Cardiac ventricle fibroblast (primary cell): ENCODE measurements around the gene NCMAP. TPM values are rescaled to one million over a fixed set of nuclear protein-coding genes. Genes with fewer than 3 reads are reported as not detected.

Experiments used
- total RNA-seq: library from RNA; depleted of rRNA; stranded (reverse); fragments of >200 nt; gene quantifications from 2 replicates; pipeline ENCODE4 v1.2.3, GENCODE V29; 2015

The NCMAP gene, protein sequence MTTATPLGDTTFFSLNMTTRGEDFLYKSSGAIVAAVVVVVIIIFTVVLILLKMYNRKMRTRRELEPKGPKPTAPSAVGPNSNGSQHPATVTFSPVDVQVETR
- not detected in 2 replicates for total RNA-seq

DNA sequence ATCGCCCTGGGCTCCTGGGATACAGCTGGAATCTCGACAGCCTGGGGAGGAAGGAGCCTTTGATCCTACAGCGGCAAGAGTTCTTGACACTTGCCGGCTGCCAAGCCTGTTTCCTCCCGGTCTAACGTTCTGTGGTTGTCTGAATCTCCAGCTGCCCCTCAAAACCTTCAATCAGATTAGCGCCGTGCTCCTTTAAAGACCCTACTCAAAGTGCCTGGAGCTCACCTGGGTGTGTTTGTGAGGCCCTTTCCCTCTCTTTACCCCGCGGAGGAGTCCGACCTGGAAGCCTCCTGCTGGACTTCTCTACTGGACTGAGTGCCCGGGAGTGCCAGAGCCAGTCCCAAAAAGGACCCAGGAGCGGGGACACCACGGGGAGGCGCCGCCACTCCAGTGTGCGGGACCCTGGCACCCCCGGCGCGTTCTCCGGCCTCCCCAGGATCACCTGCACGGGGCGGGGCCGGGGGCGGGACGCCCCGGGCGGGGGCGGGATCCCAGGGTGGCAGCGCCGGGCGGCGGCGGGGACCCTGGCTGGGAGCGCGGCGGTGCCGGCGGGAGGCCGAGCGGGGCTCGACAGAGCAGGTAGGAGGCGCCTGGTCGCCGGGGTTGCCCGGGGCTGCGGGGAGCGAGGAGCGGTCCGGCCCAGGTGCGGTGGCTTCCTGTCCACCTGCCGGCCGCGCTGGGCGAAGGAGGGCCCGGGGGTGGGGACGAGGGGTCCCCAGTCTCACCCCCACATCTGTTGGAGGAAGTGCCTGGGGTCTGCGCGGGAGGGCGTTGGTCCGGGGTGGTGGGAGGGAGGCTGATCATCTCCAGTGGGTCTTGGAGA, at the start of gene NCMAP:
TSS of gene NCMAP (plus strand) at position 497 of the 823 bp plus-strand sequence. CDS start 39,344 bp downstream, outside the sequence.

DNA sequence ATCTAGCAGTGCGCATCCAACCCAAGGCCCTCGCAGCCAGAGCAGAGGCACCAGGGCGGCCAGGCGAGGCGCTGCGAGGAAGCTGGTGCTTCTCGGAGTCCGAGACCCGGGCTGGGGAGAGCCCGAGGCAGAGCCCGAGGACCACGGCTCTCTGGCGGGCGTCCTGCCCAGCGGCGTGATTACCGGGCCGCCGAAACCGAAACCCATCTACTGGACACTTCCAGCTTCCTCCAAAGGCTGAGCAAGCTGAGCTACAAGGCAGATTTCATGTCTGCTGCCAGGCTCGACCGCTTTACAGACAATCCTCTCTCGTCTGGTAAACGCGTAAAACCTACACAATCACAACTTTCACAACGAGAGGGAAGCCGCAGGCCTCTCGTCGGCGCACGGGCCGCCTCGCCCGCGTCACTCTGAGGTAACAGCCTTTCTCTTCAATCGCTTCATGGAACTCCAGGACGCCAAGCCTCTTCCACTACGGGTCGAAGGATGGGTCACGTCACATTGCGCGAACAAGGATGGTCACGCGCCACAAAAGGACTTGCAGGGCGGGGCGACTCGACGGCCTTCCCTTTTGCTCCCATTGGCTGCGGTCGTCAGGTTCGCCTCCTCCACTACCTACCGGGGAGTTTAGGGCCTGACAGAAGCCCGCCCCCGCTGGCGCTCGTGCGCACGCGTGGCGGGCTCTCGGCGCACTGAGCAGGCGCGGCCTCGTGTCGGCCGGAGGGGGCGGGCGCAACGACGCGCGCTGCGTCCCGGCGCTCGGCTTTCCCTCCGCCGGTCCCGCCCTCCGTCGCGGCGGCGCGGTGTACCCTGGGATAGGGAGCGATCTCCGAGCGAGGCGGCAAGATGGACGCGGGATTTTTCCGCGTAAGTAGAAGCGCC, 86.8 kb downstream of the NCMAP start, which contains the start of gene SRRM1:
TSS of gene SRRM1 (plus strand) at position 822 of the 882 bp plus-strand sequence. CDS start at position 847, 25 bp downstream.

Other genes starting within 250 kb of the NCMAP start
- gene GRHL3, start 236.7 kb upstream of the NCMAP start, total RNA-seq, result 0.05 TPM in 1 of 2 replicates, not detected in the other
- 0.44 and 4.9 TPM in 2 replicates for gene STPG1, start 142.3 kb upstream of the NCMAP start, total RNA-seq
- 12.5 and 18.8 TPM in 2 replicates for gene NIPAL3, start 140.3 kb upstream of the NCMAP start, total RNA-seq
- gene RCAN3, start 53.3 kb upstream of the NCMAP start, total RNA-seq, result 2.2 and 6.9 TPM in 2 replicates
- gene SRRM1, start 87.2 kb downstream of the NCMAP start, total RNA-seq, result 29.6 and 44.1 TPM in 2 replicates
- 254 and 311 TPM in 2 replicates for gene CLIC4, start 189.4 kb downstream of the NCMAP start, total RNA-seq